Measurements from ENCODE around the gene UHRF2. TPM values are rescaled to one million over a fixed set of nuclear protein-coding genes. Genes with fewer than 3 reads are reported as not detected.

Gene UHRF2
- total RNA-seq, 1 experiment from 2014 or later: 45.2 TPM

GRCh38 chr9:6471231-6471850, 58.3 kb downstream of the UHRF2 start:
- Mint-ChIP-seq H3K4me1 (peaks cover 22 to 26% of the 10 kb centered on the region in 2 experiments), H3K36me3 (ENCODE audit: insufficient read depth in 1 of 3, low read depth in 3 of 3) (peaks cover 2 to 10% (median 9%) of the 10 kb centered on the region in 3 experiments), H3K27ac (no peak overlapping the region), H3K9me3 (no peaks in the 10 kb centered on the region), H3K4me3 (no peak overlapping the region), H3K27me3 (ENCODE audit: low read depth) (no peaks in the 10 kb centered on the region)
- Histone ChIP-seq H2AFZ (ENCODE audit: low read length) (no peak overlapping the region), H4K5ac (ENCODE audit: insufficient read length, low read depth, low read length) (no peak overlapping the region), H3K9me3 (ENCODE audit: control insufficient read depth, low read depth, low read length) (no peaks in the 10 kb centered on the region), H3K4me2 (ENCODE audit: insufficient read depth, insufficient read length, low read length) (no peak overlapping the region), H3K4ac (ENCODE audit: low read depth, low read length) (no peak overlapping the region), H4K8ac (replicated peaks; ENCODE audit: insufficient read length, low read depth, low read length) (no peak overlapping the region), H3K27ac (ENCODE audit: insufficient read length, low read depth, low read length) (no peak overlapping the region), H4K20me1 (ENCODE audit: control insufficient read depth, insufficient read depth, insufficient read length) (no peaks in the 10 kb centered on the region), H3K23me2 (ENCODE audit: insufficient read length, low read depth, low read length, poor library complexity, severe bottlenecking) (no peaks in the 10 kb centered on the region), H3K23ac (ENCODE audit: insufficient read length, low read depth, low read length) (no peak overlapping the region), H3K18ac (ENCODE audit: insufficient read length, low read depth, low read length) (no peak overlapping the region), H2BK20ac (ENCODE audit: low read depth, low read length, poor library complexity, severe bottlenecking) (no peak overlapping the region), H3K4me1 (ENCODE audit: insufficient read depth, low read length) (no peaks in the 10 kb centered on the region), H4K91ac (ENCODE audit: insufficient read length, low read depth, low read length) (no peak overlapping the region), H2BK12ac (ENCODE audit: insufficient read length, low read depth, low read length) (no peak overlapping the region), H3K79me1 (ENCODE audit: insufficient read depth, low read depth, low read length, poor library complexity, severe bottlenecking) (no peaks in the 10 kb centered on the region), H3K56ac (ENCODE audit: insufficient read length, low read depth, low read length) (no peak overlapping the region), H3K9ac (ENCODE audit: extremely low read depth, insufficient read length, low read length) (no peak overlapping the region), H3K27me3 (ENCODE audit: insufficient read depth, low read length) (no peaks in the 10 kb centered on the region), H2AK5ac (ENCODE audit: insufficient read length, low read length) (no peak overlapping the region), H3T11ph (ENCODE audit: low read length) (no peak overlapping the region), H2BK120ac (ENCODE audit: low read depth, low read length, poor library complexity, severe bottlenecking) (no peak overlapping the region), H2BK15ac (ENCODE audit: low read depth, low read length) (no peak overlapping the region), H2BK5ac (ENCODE audit: insufficient read length, low read length) (no peak overlapping the region), H3K79me2 (ENCODE audit: insufficient read depth, low read length) (no peaks in the 10 kb centered on the region), H3K14ac (ENCODE audit: insufficient read depth, low read length) (no peak overlapping the region)
- no peak for TF ChIP-seq CTCF (conservative IDR thresholded peaks at IDR 0.05)
- no peak for DNase-seq
- no CpG with 5 or more reads among the region's 2 CpGs for WGBS (ENCODE audit: extremely low coverage, insufficient read length, low lambda C conversion rate)
